C4-2B (cell line): Measurements from ENCODE around the gene STX11.

Experiments
- CTCF ChIP-seq: fragments of 450-650 bp; conservative IDR thresholded peaks from 2 replicates; pipeline ENCODE4 v1.5.1; 2017; ENCODE audit warnings: mild to moderate bottlenecking
- ZFX ChIP-seq: fragments of 450-650 bp; IDR thresholded peaks from 2 replicates; pipeline ENCODE4 v1.6.1; 2017

GRCh38 chr6:144189351-144189750 lies 39.0 kb downstream of the STX11 start:
- TF ChIP-seq CTCF (no peak), ZFX (no peak)
